Cardiac fibroblast (primary cell): ENCODE measurements around the gene GNAT3.

ENCODE experiments used
- DNase-seq, 2 donors: peaks; one replicate each; pipeline versions ENCODE4 v3.0.0 to v3.0.0-alpha.2; 2010; ENCODE audit warnings: low read depth in 2 of 2
- H3K4me3 ChIP-seq, 2 donors: replicated peaks in 1 of 2; 1 replicate in 1 of 2; 2 replicates in 1 of 2; pipeline ENCODE4 v1.5.1; 2011; ENCODE audit warnings: low read depth in 2 of 2, low read length in 2 of 2, mild to moderate bottlenecking in 2 of 2, moderate library complexity in 1 of 2
- CTCF ChIP-seq: IDR thresholded peaks from one replicate; pipeline ENCODE4 v1.5.1; 2011; ENCODE audit warnings: low read depth, mild to moderate bottlenecking, low read length, inconsistent platforms

Gene GNAT3

DNA sequence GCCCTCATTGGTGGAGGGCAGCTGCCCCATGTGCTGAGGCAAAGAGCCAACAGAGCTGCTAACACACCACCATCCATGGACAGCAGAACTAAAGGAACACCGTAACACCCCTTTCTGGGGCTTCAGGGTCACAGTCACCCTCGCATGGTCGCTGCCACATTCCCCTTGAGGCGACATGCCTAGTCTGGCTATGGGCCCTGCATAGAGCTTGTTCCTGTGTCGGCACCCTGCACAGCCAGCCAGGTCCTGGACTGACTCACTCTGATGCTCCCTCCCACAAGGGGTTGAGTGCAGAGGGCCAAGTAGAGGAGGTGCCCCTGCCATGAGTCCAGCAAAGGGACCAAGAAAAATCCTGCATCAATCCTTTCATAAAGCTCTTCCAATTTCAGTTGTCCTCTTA is 77.8 kb downstream of the GNAT3 start:
- DNase-seq = no peak
- no peak overlapping the region for H3K4me3 ChIP-seq
- TF ChIP-seq CTCF = no peak

- H3K4me3 ChIP-seq = no peak overlapping the region
- TF ChIP-seq CTCF = no peak
- DNase-seq = no peak
Measured at GRCh38 chr7:80432166-80432565, 79.7 kb downstream of the GNAT3 start.

- no peak for TF ChIP-seq CTCF
- DNase-seq = no peak
- no peak overlapping the region for H3K4me3 ChIP-seq
Measured at GRCh38 chr7:80429181-80429580, 82.7 kb downstream of the GNAT3 start.

DNA sequence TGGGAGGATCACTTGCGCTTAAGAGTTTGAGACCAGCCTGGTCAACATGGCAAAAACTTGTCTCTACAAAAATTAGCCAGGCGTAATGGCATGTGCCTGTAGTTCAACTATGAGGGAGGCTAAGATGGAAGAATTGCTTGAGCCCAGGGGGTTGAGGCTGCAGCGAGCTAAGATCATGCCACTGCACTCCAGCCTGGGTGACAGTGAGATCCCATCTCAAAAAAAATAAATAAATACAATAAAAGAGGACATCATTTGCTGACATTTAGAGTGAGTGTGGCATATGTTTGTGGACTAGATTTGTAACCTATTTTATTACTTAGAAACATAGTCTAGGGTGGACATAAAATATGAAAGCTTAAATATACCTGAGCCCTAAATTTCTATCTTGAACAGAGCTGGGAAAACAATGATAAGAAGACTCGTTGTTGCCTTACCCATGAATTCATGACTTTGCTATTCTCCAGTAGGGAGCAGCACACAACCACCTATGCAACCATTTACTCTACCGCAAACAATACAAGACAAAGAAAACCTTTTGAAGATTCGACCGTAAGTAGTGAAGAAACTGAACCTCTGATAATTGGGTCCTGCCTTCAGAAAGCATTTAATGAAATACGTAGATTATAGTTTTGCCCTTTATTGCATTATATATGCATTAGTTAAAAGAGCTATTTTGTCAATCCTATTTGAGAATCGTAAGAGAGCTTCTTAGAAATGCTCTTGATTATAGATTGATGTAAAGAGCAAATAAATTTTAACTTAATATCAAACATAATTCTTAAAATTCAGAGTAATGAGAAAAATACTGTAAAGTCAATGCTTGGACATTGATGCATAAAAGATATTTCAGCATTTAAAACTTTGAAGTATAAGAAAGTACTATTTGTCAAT is 83.5 kb downstream of the GNAT3 start:
- peak; percentile 85 to 87 for DNase-seq
- H3K4me3 ChIP-seq = no peak overlapping the region
- TF ChIP-seq CTCF = peak; percentile 70

GRCh38 chr7:80427218-80427617 is 84.6 kb downstream of the GNAT3 start:
- no peak for TF ChIP-seq CTCF
- H3K4me3 ChIP-seq = no peak overlapping the region
- DNase-seq = no peak

- no peak for TF ChIP-seq CTCF
- no peak overlapping the region for H3K4me3 ChIP-seq
- DNase-seq = no peak
Measured at GRCh38 chr7:80420876-80421275, 91.0 kb downstream of the GNAT3 start.
